Subcutaneous abdominal adipose tissue (tissue), 5 donors: ENCODE results near the gene CTRB1.
"Not testable (repeated sequence)": the region's sequence is repeated elsewhere in the genome, so short reads cannot be mapped to it uniquely, and the experiment has no call there.

ENCODE experiments used
- H3K27ac ChIP-seq: one replicate; pipeline ENCODE4 v1.7.0; 2013; ENCODE audit warnings: low read depth, mild to moderate bottlenecking, inconsistent platforms, low read length, moderate library complexity
- H3K27me3 ChIP-seq, 5 donors: one replicate each; pipeline ENCODE4 v1.7.0; 2013; ENCODE audit warnings: low read length in 5 of 5, inconsistent platforms in 1 of 5; ENCODE audit not compliant: control insufficient read depth in 5 of 5, insufficient read depth in 4 of 5
- H3K36me3 ChIP-seq, 5 donors: one replicate each; pipeline ENCODE4 v1.7.0; 2013; ENCODE audit warnings: low read length in 5 of 5; ENCODE audit not compliant: control insufficient read depth in 5 of 5, insufficient read depth in 5 of 5
- H3K4me1 ChIP-seq, 5 donors: one replicate each; pipeline ENCODE4 v1.7.0; 2013; ENCODE audit warnings: low read length in 5 of 5, mild to moderate bottlenecking in 3 of 5, moderate library complexity in 1 of 5; ENCODE audit not compliant: control insufficient read depth in 5 of 5, insufficient read depth in 5 of 5
- H3K4me3 ChIP-seq, 5 donors: one replicate each; pipeline ENCODE4 v1.7.0; 2013; ENCODE audit warnings: low read length in 5 of 5, low read depth in 1 of 5
- H3K9ac ChIP-seq, 5 donors: one replicate each; pipeline ENCODE4 v1.7.0; 2013; ENCODE audit warnings: low read length in 5 of 5, mild to moderate bottlenecking in 4 of 5, moderate library complexity in 3 of 5
- H3K9me3 ChIP-seq, 5 donors: one replicate each; pipeline ENCODE4 v1.7.0; 2013; ENCODE audit warnings: low read length in 5 of 5; ENCODE audit not compliant: control insufficient read depth in 5 of 5
- donor health status: healthy.
- donor health status: healthy.
- donor health status: healthy.
- donor health status: healthy.
- donor health status: healthy.

Gene CTRB1

DNA sequence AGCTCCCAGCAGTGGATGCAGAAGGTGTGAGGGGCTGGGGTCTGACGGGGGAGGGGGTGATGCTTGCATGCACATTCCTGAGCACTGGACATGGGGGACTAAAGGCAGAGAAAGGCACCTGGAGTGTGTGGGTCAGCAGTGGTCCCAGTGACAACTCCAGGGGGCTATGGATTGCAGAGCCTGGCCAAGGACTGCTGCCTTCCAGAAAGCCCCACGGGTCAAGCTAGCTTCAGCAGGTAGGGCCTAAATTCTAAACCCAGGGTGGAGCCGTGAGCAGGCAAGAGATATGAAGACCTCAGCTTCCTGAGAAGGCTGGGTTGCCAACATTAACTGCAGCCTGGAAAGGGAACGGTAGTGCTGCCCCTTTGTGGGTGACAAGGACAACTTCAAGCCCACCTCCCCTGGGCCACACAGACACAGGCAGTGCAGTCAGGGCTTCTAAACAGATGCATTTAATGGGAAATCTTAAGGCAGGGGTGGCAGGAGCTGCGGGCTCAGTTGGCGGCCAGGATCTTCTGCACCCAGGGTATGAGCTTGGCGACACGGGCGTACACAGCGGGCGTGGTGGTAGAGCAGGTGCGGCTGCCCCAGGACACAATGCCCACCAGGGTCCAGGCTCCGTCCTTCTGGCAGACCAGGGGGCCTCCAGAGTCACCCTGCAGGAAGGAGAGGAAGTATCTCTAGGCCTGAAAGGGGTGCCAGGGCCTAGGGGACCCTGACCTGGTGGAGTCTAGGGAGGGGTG lies 14.9 kb upstream of the CTRB1 start:
- Histone ChIP-seq H3K4me1 (no peaks in the 10 kb centered on the region), H3K9me3 (no peaks in the 10 kb centered on the region), H3K27me3 (peaks cover 0 to 5% (median 0%) of the 10 kb centered on the region in 5 donors), H3K9ac (no peak overlapping the region), H3K36me3 (no peaks in the 10 kb centered on the region), H3K4me3 (no peak overlapping the region), H3K27ac (no peak overlapping the region)

DNA sequence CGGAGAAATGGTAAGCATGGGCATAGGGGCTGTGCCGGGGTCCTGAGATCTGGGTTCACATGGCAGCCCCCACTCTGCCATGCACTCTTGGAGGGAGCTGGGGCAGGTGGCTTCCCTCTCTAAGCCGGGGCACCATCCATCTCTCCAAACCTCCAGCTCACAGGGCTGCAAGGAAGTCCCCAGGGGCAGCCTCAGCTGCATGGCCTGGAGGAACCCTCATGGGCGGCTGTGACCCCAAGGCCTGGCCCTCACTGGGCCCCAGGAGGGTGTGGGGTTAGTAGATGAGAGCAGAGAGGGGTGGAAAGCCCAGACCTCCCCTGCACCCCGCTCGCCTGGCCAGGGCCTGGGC lies 14.4 kb upstream of the CTRB1 start:
- Histone ChIP-seq H3K27me3 (peaks cover 0 to 5% (median 0%) of the 10 kb centered on the region in 5 donors), H3K9ac (no peak overlapping the region), H3K4me3 (no peak overlapping the region), H3K4me1 (no peaks in the 10 kb centered on the region), H3K36me3 (no peaks in the 10 kb centered on the region), H3K9me3 (no peaks in the 10 kb centered on the region), H3K27ac (no peak overlapping the region)

GRCh38 chr16:75204905-75205304 lies 13.9 kb upstream of the CTRB1 start:
- H3K27ac ChIP-seq, H3K27me3 ChIP-seq, H3K4me1 ChIP-seq, H3K9ac ChIP-seq, H3K4me3 ChIP-seq, H3K36me3 ChIP-seq, H3K9me3 ChIP-seq: not testable (repeated sequence)

- not testable (repeated sequence) for H3K4me3 ChIP-seq, H3K9ac ChIP-seq, H3K27me3 ChIP-seq, H3K9me3 ChIP-seq, H3K4me1 ChIP-seq, H3K27ac ChIP-seq, H3K36me3 ChIP-seq
Measured at GRCh38 chr16:75205438-75205837, 13.3 kb upstream of the CTRB1 start.

DNA sequence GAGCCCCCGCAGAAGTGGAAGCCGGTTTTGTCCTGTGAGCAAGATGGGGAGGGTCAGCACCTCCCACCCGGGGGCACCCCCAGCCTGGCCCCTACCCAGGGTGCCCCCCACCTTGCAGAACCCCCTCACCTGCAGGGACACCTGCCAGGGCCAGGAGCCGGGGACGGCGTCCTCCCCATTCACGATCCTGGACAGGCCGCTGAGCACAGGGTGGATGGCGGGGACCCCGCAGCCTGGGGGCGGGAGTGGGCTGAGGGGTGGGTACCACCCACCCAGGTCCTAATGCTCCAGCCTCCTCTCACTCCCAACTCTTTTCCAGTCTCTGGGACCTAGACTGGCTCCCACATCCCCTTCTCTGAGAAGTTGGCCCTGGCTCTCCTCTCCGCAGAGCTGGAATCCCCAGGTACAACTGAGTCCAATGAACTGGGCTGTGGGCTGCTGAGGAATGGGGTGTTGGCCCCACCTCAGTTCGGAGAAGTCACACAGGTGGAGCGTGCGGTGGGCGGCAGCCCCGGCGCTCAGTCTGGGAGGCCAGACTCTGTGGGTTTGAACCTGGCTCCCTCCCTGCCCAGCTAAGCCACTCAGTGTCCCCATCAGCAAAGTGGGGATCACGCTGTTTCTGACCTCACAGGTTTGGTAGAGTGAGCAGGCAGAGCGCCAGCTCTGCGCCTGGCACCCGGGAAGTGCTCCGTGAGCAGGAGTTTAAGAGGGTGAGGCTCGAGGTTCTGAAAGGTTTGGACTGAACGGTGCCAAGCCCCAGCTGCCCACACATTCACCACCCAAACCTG lies 12.6 kb upstream of the CTRB1 start:
- not testable (repeated sequence) for H3K9me3 ChIP-seq, H3K4me3 ChIP-seq, H3K36me3 ChIP-seq, H3K9ac ChIP-seq, H3K27ac ChIP-seq, H3K27me3 ChIP-seq, H3K4me1 ChIP-seq

GRCh38 chr16:75206749-75207451 lies 11.9 kb upstream of the CTRB1 start, which contains the start of gene CTRB2:
CTRB2 (minus strand) TSS chr16:75207161; CDS start chr16:75207141, 20 bp downstream.
- H3K4me3 ChIP-seq = no peak within 1 kb of the TSS
- no peaks in the 10 kb centered on the region for H3K36me3 ChIP-seq
- H3K9ac ChIP-seq = no peak within 1 kb of the TSS
- no peak within 1 kb of the TSS for H3K27ac ChIP-seq
- no peaks in the 10 kb centered on the region for H3K9me3 ChIP-seq
- peaks cover 0 to 5% (median 0%) of the 10 kb centered on the region in 5 donors for H3K27me3 ChIP-seq
- H3K4me1 ChIP-seq = no peaks in the 10 kb centered on the region

DNA sequence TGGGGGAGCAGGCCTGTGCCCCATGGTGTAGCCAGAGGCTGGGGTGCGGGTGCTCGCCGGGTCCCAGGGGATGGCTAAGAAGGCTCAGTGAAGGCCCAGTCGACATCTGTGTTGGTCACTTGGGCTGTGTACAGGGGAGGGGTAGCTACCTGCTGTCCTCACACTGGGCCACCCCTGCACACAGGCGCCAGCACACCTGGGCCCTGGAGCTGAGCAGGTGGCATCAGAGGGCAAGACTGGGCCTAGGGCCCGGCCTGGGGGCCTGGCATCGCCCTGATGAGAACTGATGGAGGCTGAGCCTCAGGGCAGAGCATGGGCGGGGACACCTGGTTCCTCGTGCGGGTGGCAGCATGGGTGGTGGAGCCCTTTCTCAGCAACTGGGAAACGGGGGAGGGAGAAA lies 11.0 kb upstream of the CTRB1 start:
- no peaks in the 10 kb centered on the region for H3K36me3 ChIP-seq
- no peak overlapping the region for H3K9ac ChIP-seq
- H3K4me1 ChIP-seq = no peaks in the 10 kb centered on the region
- H3K4me3 ChIP-seq = no peak overlapping the region
- peaks cover 0 to 8% (median 0%) of the 10 kb centered on the region in 5 donors for H3K27me3 ChIP-seq
- no peaks in the 10 kb centered on the region for H3K9me3 ChIP-seq
- no peak overlapping the region for H3K27ac ChIP-seq

DNA sequence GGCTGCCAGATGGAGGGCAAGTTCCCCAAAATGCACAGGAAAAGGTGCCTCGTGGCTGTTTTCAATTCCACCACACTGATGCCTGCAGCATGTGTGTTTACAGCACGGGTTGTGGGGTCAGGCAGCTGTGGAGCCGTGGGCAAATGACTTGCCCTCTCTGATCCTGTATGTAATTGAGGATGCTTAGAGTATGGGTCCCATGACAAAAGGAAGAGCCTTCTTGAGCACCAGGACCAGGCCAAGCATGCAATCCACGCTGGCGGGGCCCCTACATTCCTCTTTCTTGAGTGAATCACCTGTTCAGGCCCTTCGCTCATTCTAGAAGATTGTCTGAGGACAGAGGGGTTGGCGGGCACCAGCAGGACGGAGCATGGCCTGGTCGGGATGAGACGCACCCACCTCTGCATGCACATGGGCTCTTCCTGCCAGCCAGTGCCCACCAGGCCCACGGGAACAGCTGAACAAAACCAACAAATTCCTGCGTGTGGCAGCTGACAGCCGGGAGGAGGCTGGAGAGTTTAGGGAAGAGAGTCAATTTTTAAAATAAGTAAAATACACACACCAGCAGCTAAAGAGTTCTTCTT lies 10.5 kb upstream of the CTRB1 start:
- Histone ChIP-seq H3K27me3 (peaks cover 0 to 8% (median 2%) of the 10 kb centered on the region in 5 donors), H3K9me3 (no peaks in the 10 kb centered on the region), H3K4me3 (no peak overlapping the region), H3K36me3 (no peaks in the 10 kb centered on the region), H3K4me1 (no peaks in the 10 kb centered on the region), H3K9ac (no peak overlapping the region), H3K27ac (no peak overlapping the region)

- Histone ChIP-seq H3K27me3 (peaks cover 0 to 8% (median 3%) of the 10 kb centered on the region in 5 donors), H3K27ac (no peak overlapping the region), H3K4me3 (no peak overlapping the region), H3K36me3 (no peaks in the 10 kb centered on the region), H3K9ac (no peak overlapping the region), H3K9me3 (no peaks in the 10 kb centered on the region), H3K4me1 (no peaks in the 10 kb centered on the region)
Measured at GRCh38 chr16:75208861-75209505, 9.8 kb upstream of the CTRB1 start.
